Hematopoietic multipotent progenitor cell treated with erythropoietin and hydrocortisone succinate and interleukin-3 and kit ligand, for 8 days (in vitro differentiated cells): ENCODE data around the gene PPP6R3.
"Not testable (repeated sequence)": the region's sequence is repeated elsewhere in the genome, so short reads cannot be mapped to it uniquely, and the experiment has no call there.

ENCODE experiments used
- DNase-seq: peaks from one replicate; pipeline ENCODE4 v3.0.0-alpha.2; 2015

The PPP6R3 gene

GRCh38 chr11:68457898-68458249, 2.7 kb upstream of the PPP6R3 start:
- no peak for DNase-seq

- not testable (repeated sequence) for DNase-seq
Measured at GRCh38 chr11:68458340-68458739, 2.2 kb upstream of the PPP6R3 start.

GRCh38 chr11:68459886-68460740, 439 bp upstream of the PPP6R3 start:
- peak; percentile 98 for DNase-seq

- no peak for DNase-seq
Measured at GRCh38 chr11:68461575-68461917, 994 bp downstream of the PPP6R3 start.

- no peak for DNase-seq
Measured at GRCh38 chr11:68463714-68464113, 3.2 kb downstream of the PPP6R3 start.

GRCh38 chr11:68467201-68467834, 6.8 kb downstream of the PPP6R3 start:
- no peak for DNase-seq

- DNase-seq: no peak
Measured at GRCh38 chr11:68468217-68468828, 7.8 kb downstream of the PPP6R3 start.

- no peak for DNase-seq
Measured at GRCh38 chr11:68469122-68469521, 8.6 kb downstream of the PPP6R3 start.

GRCh38 chr11:68469642-68470041, 9.1 kb downstream of the PPP6R3 start:
- DNase-seq: no peak

GRCh38 chr11:68470304-68470811, 9.8 kb downstream of the PPP6R3 start:
- peak; percentile 32 for DNase-seq

GRCh38 chr11:68471360-68472340, 11.1 kb downstream of the PPP6R3 start:
- DNase-seq: peak; percentile 45

- no peak for DNase-seq
Measured at GRCh38 chr11:68472778-68473177, 12.2 kb downstream of the PPP6R3 start.

GRCh38 chr11:68473693-68474092, 13.1 kb downstream of the PPP6R3 start:
- DNase-seq: no peak

- DNase-seq: not testable (repeated sequence)
Measured at GRCh38 chr11:68475626-68476025, 15.1 kb downstream of the PPP6R3 start.

- DNase-seq: no peak
Measured at GRCh38 chr11:68479390-68479789, 18.8 kb downstream of the PPP6R3 start.

- no peak for DNase-seq
Measured at GRCh38 chr11:68480193-68480592, 19.6 kb downstream of the PPP6R3 start.

- DNase-seq: no peak
Measured at GRCh38 chr11:68480852-68481510, 20.4 kb downstream of the PPP6R3 start.

GRCh38 chr11:68481579-68482240, 21.2 kb downstream of the PPP6R3 start:
- no peak for DNase-seq

- DNase-seq: no peak
Measured at GRCh38 chr11:68488623-68489022, 28.1 kb downstream of the PPP6R3 start.

GRCh38 chr11:68495220-68495729, 34.7 kb downstream of the PPP6R3 start:
- no peak for DNase-seq

GRCh38 chr11:68495872-68496271, 35.3 kb downstream of the PPP6R3 start:
- no peak for DNase-seq
